Endothelial cell of umbilical vein (primary cell): ENCODE results near the gene CROT. TPM values are rescaled to one million over a fixed set of nuclear protein-coding genes. Genes with fewer than 3 reads are reported as not detected.

Experiments used
- BruUV-seq: library from RNA; stranded (reverse); fragments of 400-500 nt; replicated peaks from 2 replicates; lab custom pipeline; 2021; lab: Mats Ljungman, UMichigan
- CTCF ChIA-PET: fragments of 300-600, 350-600 bp; sonication (Branson Sonifier 250); formaldehyde crosslinking; loops from one replicate; lab custom pipeline; 2021; ENCODE audit warnings: antibody characterized with exemption, inconsistent platforms; lab: Charles Lee
- POLR2A ChIA-PET: fragments of 300-600, 350-600 bp; sonication (Branson Sonifier 250); formaldehyde crosslinking; loops from one replicate; lab custom pipeline; 2021; ENCODE audit warnings: antibody characterized with exemption, inconsistent platforms; lab: Charles Lee
- DNase-seq: peaks from one replicate; pipeline ENCODE4 v3.0.0-alpha.2; 2011; ENCODE audit warnings: low read depth, low spot score
- FAIRE-seq: peaks from 2 replicates; lab custom pipeline; 2011; peaks lifted over from hg19 to GRCh38; lab: Jason Lieb, UNC
- H2AFZ ChIP-seq: 2 replicates; pipeline ENCODE4 v1.6.0; 2012; ENCODE audit warnings: low read depth, low read length, control low read depth, inconsistent platforms
- H3K27ac ChIP-seq: 2 replicates; pipeline ENCODE4 v1.5.1; 2011; ENCODE audit warnings: low read depth, mild to moderate bottlenecking, control low read depth, low read length, moderate library complexity; ENCODE audit not compliant: insufficient read depth
- H3K27me3 ChIP-seq, 2 experiments: 2 replicates each; pipeline versions ENCODE4 v1.6.0 to v1.6.1; 2011; ENCODE audit warnings: low read length in 2 of 2, mixed read lengths in 1 of 2; ENCODE audit not compliant: control insufficient read depth in 2 of 2, insufficient read depth in 2 of 2
- H3K36me3 ChIP-seq, 2 experiments: 2 replicates in 1 of 2; 3 replicates in 1 of 2; pipeline ENCODE4 v1.5.1; 2011; ENCODE audit warnings: low read length in 2 of 2, mild to moderate bottlenecking in 1 of 2, moderate library complexity in 1 of 2; ENCODE audit not compliant: control insufficient read depth in 2 of 2, insufficient read depth in 2 of 2; ENCODE audit errors: extremely low read depth in 1 of 2
- H3K4me1 ChIP-seq: 3 replicates; pipeline ENCODE4 v1.5.1; 2011; ENCODE audit warnings: mild to moderate bottlenecking, low read length; ENCODE audit not compliant: control insufficient read depth, insufficient read depth; ENCODE audit errors: extremely low read depth
- H3K4me2 ChIP-seq: 2 replicates; pipeline ENCODE4 v1.6.1; 2011; ENCODE audit warnings: low read length, control low read depth, mixed read lengths; ENCODE audit not compliant: insufficient read depth
- H3K4me3 ChIP-seq, 3 experiments: fragments of 200-600 bp in 1 of 3; sonication (generic), shearing (Covaris generic) in 1 of 3; replicated peaks in 1 of 3; 2 replicates each; pipeline ENCODE4 v1.5.1; 2011 to 2016; ENCODE audit warnings: control low read depth in 3 of 3, low read length in 3 of 3, mild to moderate bottlenecking in 2 of 3, inconsistent platforms in 1 of 3, low read depth in 1 of 3, moderate library complexity in 1 of 3; ENCODE audit not compliant: insufficient read depth in 1 of 3
- H3K79me2 ChIP-seq: 2 replicates; pipeline ENCODE4 v1.6.0; 2012; ENCODE audit warnings: low read length, inconsistent platforms; ENCODE audit not compliant: control insufficient read depth, insufficient read depth
- H3K9ac ChIP-seq: replicated peaks from 2 replicates; pipeline ENCODE3; 2011; ENCODE audit warnings: low read length, control low read depth; ENCODE audit not compliant: insufficient read depth; ENCODE audit errors: extremely low read depth
- H3K9me1 ChIP-seq: replicated peaks from 3 replicates; pipeline ENCODE4 v1.6.0; 2011; ENCODE audit warnings: mild to moderate bottlenecking, low read length; ENCODE audit not compliant: control insufficient read depth, insufficient read depth; ENCODE audit errors: extremely low read depth
- H3K9me3 ChIP-seq: replicated peaks from 2 replicates; pipeline ENCODE4 v1.5.1; 2012; ENCODE audit warnings: low read length, inconsistent platforms; ENCODE audit not compliant: control insufficient read depth, insufficient read depth
- H4K20me1 ChIP-seq: replicated peaks from 2 replicates; pipeline ENCODE3; 2011; ENCODE audit warnings: mild to moderate bottlenecking, low read length; ENCODE audit not compliant: control insufficient read depth, insufficient read depth; ENCODE audit errors: extremely low read depth
- CTCF ChIP-seq, 2 donors: IDR thresholded peaks; 1 replicate in 1 of 2; 2 replicates in 1 of 2; pipeline ENCODE4 v1.5.1; 2011; ENCODE audit warnings: low read length in 2 of 2, mild to moderate bottlenecking in 2 of 2, moderate library complexity in 2 of 2, control low read depth in 1 of 2, inconsistent platforms in 1 of 2, low read depth in 1 of 2; ENCODE audit not compliant: insufficient read depth in 1 of 2; ENCODE audit errors: extremely low read depth in 1 of 2
- EZH2 ChIP-seq: IDR thresholded peaks from 2 replicates; pipeline ENCODE4 v1.6.1; 2012; ENCODE audit warnings: borderline replicate concordance, low read depth, mild to moderate bottlenecking, moderate library complexity, low read length, inconsistent platforms; ENCODE audit not compliant: severe bottlenecking
- FOS ChIP-seq: IDR thresholded peaks from 2 replicates; pipeline ENCODE4 v1.6.1; 2011; ENCODE audit warnings: mild to moderate bottlenecking, low read length, moderate library complexity, borderline replicate concordance; ENCODE audit not compliant: insufficient read depth
- GATA2 ChIP-seq: IDR thresholded peaks from 2 replicates; pipeline ENCODE4 v1.7.0; 2011; ENCODE audit warnings: low read depth, mild to moderate bottlenecking, moderate library complexity, mixed read lengths, low read length; ENCODE audit not compliant: insufficient read length, insufficient read depth
- JUN ChIP-seq: IDR thresholded peaks from 2 replicates; pipeline ENCODE4 v1.6.1; 2011; ENCODE audit warnings: borderline replicate concordance, low read depth; ENCODE audit not compliant: insufficient read length, insufficient read depth
- MAX ChIP-seq: IDR thresholded peaks from 2 replicates; pipeline ENCODE4 v1.6.1; 2011; ENCODE audit not compliant: insufficient read depth, insufficient read length
- MYC ChIP-seq: IDR thresholded peaks from one replicate; pipeline ENCODE4 v1.6.1; 2011; ENCODE audit warnings: mild to moderate bottlenecking, low read depth, low read length
- POLR2A ChIP-seq: IDR thresholded peaks from 2 replicates; pipeline ENCODE4 v1.6.1; 2012; ENCODE audit warnings: low read depth, mild to moderate bottlenecking, control low read depth, low read length
- POLR2AphosphoS5 ChIP-seq: IDR thresholded peaks from 2 replicates; pipeline ENCODE4 v1.6.1; 2012; ENCODE audit warnings: low read depth, mild to moderate bottlenecking, control low read depth, low read length, moderate library complexity; ENCODE audit not compliant: insufficient read depth
- dilution Hi-C: fragments of 300-500 bp; cut with MboI; formaldehyde crosslinking; loops from one replicate; pipeline ENCODE4 v1.15.0; 2019; ENCODE audit warnings: low sequenced_read_pairs; ENCODE audit not compliant: extremely low pct_ligation_motif_present
- intact Hi-C: fragments of 100-400 bp; cut with micrococcal nuclease; formaldehyde crosslinking; loops from one replicate; pipeline ENCODE4 v1.10.0; 2022
- polyA plus RNA-seq, 4 experiments: library from polyadenylated mRNA; depleted of rRNA in 3 of 4; stranded (reverse) in 3 of 4; unstranded in 1 of 4; fragments of >200 nt; gene quantifications; 2 replicates each; pipeline versions ENCODE4 v1.2.1 to v1.2.3, GENCODE V29; 2011 to 2012; ENCODE audit warnings: missing spikeins in 1 of 4
- total RNA-seq: library from RNA; stranded (reverse); gene quantifications from 2 replicates; pipeline ENCODE4 v1.2.3, GENCODE V29; 2021

CROT gene
- total and polyA plus RNA-seq, 2 donors (not counting 3 experiments of a cell fraction or from before 2014, with no cell fraction given): 3.3 to 6.6 TPM

- no peaks in the 10 kb centered on the region for H3K9me1 ChIP-seq
- ChIA-PET CTCF (interaction anchor here (0.9 to 1.7 kb wide), 6 partner anchors 21 to 70 kb away, joined by 3 to 15 read pairs (median 4); no protein-coding TSS in a partner anchor), POLR2A (no interaction called here)
- peak overlapping the region; percentile 50 for H3K4me2 ChIP-seq
- no peaks in the 10 kb centered on the region for H3K9me3 ChIP-seq
- no peaks in the 10 kb centered on the region for H4K20me1 ChIP-seq
- FAIRE-seq (no peak), DNase-seq (no peak)
- peaks cover 0 to 3% of the 10 kb centered on the region in 2 experiments for H3K36me3 ChIP-seq
- intact Hi-C loops: loop anchor here (1.0 to 10.0 kb wide), 3 partner anchors 34 to 539 kb away; partner anchors contain the start of gene DMTF1
- TSS peak; percentile 32 for BruUV-seq
- no peaks in the 10 kb centered on the region for H3K79me2 ChIP-seq
- peak overlapping the region; percentile 32 to 67 (median 47) for H3K4me3 ChIP-seq
- H3K27ac ChIP-seq: no peak overlapping the region
- no peak overlapping the region for H3K9ac ChIP-seq
- no peaks in the 10 kb centered on the region for H3K27me3 ChIP-seq
- TF ChIP-seq FOS (no peak), MAX (no peak), POLR2A (no peak), CTCF (IDR thresholded peaks at IDR 0.05; ENCODE audit: extremely low read depth in 1 of 2, insufficient read depth in 1 of 2, low read depth in 1 of 2, low read length in 2 of 2) (no peak), EZH2 (no peak), JUN (no peak), GATA2 (no peak), POLR2AphosphoS5 (no peak), MYC (no peak)
- H3K4me1 ChIP-seq: peaks cover 6% of the 10 kb centered on the region
- dilution Hi-C loops: no loop called here
- peak overlapping the region; percentile 86 for H2AFZ ChIP-seq
Observed at GRCh38 chr7:87345962-87346371, 503 bp downstream of the CROT start.
